GM15510 (cell line): ENCODE measurements around the gene APRT.

ENCODE experiments used
- POLR2A ChIP-seq: IDR thresholded peaks from 3 replicates; pipeline ENCODE4 v1.6.1; 2011; ENCODE audit warnings: borderline replicate concordance; ENCODE audit not compliant: insufficient read length; ENCODE audit errors: extremely low read depth

The APRT gene

GRCh38 chr16:88835383-88835782 is 23.7 kb upstream of the APRT start:
- TF ChIP-seq POLR2A, result no peak

- no peak for TF ChIP-seq POLR2A
Measured at GRCh38 chr16:88834670-88835069, 22.9 kb upstream of the APRT start.

GRCh38 chr16:88833086-88833485 is 21.4 kb upstream of the APRT start:
- TF ChIP-seq POLR2A, result no peak

GRCh38 chr16:88831838-88832237 is 20.1 kb upstream of the APRT start:
- TF ChIP-seq POLR2A, result no peak

GRCh38 chr16:88830783-88831182 is 19.1 kb upstream of the APRT start:
- no peak for TF ChIP-seq POLR2A

- no peak for TF ChIP-seq POLR2A
Measured at GRCh38 chr16:88830258-88830657, 18.5 kb upstream of the APRT start.

- no peak for TF ChIP-seq POLR2A
Measured at GRCh38 chr16:88828711-88829110, 17.0 kb upstream of the APRT start.

- TF ChIP-seq POLR2A, result no peak
Measured at GRCh38 chr16:88827727-88828126, 16.0 kb upstream of the APRT start.

- TF ChIP-seq POLR2A, result no peak
Measured at GRCh38 chr16:88826070-88826840, 14.5 kb upstream of the APRT start.

GRCh38 chr16:88825146-88825545 is 13.4 kb upstream of the APRT start:
- TF ChIP-seq POLR2A, result no peak

GRCh38 chr16:88824256-88825077 is 12.7 kb upstream of the APRT start:
- no peak for TF ChIP-seq POLR2A

GRCh38 chr16:88822281-88823040 is 10.7 kb upstream of the APRT start:
- no peak for TF ChIP-seq POLR2A

- no peak for TF ChIP-seq POLR2A
Measured at GRCh38 chr16:88821168-88821850, 9.6 kb upstream of the APRT start.

GRCh38 chr16:88820385-88821025 is 8.8 kb upstream of the APRT start:
- TF ChIP-seq POLR2A, result no peak
